Fibroblast of pulmonary artery (primary cell): ENCODE data around the gene CYLD.

Source experiments
- DNase-seq: peaks from one replicate; pipeline ENCODE4 v3.0.0-alpha.2; 2010; ENCODE audit warnings: low read depth
- H3K4me3 ChIP-seq: replicated peaks from 2 replicates; pipeline ENCODE4 v1.5.1; 2011; ENCODE audit warnings: low read depth, mild to moderate bottlenecking, control low read depth, low read length, moderate library complexity
- CTCF ChIP-seq: IDR thresholded peaks from 2 replicates; pipeline ENCODE4 v1.5.1; 2011; ENCODE audit warnings: mild to moderate bottlenecking, control low read depth, low read length, inconsistent platforms; ENCODE audit errors: missing control alignments

Gene CYLD

GRCh38 chr16:50762241-50762640 is 20.4 kb downstream of the CYLD start:
- no peak overlapping the region for H3K4me3 ChIP-seq
- no peak for TF ChIP-seq CTCF
- no peak for DNase-seq

DNA sequence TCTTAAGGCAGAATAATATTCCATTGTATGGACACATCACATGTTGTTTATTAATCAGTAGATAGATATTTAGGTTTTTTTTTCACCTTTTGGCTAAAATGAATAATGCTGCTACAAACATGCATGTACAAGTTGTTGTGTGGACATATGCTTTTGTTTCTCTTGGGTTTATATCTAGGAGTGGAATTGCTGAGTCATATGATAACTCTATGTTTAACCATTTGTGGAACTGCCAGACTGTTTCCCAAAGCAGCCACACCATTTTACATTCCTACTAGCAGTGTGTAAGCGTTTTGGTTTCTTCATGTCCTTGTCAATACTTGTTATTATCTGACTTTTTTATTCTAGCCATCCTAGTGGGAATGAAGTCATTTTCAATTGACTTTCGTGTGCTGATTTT is 21.3 kb downstream of the CYLD start:
- DNase-seq: peak; percentile 30
- H3K4me3 ChIP-seq: no peak overlapping the region

DNA sequence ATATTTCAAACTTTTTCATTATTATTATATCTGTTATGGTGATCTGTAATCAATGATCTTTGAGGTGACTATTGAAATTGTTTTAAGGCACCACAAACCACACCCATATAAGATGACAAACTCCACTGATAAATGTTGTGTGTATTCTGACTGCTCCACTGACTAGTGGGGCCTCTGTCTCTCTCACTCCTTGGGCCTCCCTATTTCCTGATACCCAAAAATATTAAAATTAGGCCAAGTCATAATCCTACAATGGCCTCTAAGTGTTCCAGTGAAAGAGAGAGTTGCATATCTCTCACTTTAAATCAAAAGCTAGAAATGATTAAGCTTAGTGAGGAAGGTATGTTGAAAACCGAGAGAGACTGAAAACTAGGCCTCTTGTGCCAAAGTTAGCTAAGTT is 23.4 kb downstream of the CYLD start:
- H3K4me3 ChIP-seq: no peak overlapping the region
- no peak for TF ChIP-seq CTCF
- DNase-seq: no peak

More for the DNA sequence above, 21.3 kb downstream of the CYLD start:
- no peak for TF ChIP-seq CTCF

DNA sequence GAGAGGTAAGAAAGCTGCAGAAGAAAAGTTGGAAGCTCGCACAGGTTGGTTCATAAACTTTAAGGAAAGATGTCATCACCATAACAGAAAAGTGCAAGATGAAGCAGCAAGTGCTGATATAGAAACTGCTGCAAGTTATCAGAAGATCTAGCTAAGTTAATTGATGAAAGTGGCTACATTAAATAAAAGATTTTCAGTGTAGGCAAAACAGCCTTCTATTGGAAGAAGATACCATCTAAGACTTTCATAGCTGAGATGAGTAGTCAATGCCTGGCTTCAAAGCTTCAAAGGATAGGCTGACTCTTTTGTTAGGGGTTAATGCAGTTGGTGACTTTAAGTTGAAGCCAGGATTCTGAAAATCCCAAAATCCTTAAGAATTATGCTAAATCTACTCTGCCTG is 24.0 kb downstream of the CYLD start:
- DNase-seq: no peak
- no peak overlapping the region for H3K4me3 ChIP-seq
- no peak for TF ChIP-seq CTCF

DNA sequence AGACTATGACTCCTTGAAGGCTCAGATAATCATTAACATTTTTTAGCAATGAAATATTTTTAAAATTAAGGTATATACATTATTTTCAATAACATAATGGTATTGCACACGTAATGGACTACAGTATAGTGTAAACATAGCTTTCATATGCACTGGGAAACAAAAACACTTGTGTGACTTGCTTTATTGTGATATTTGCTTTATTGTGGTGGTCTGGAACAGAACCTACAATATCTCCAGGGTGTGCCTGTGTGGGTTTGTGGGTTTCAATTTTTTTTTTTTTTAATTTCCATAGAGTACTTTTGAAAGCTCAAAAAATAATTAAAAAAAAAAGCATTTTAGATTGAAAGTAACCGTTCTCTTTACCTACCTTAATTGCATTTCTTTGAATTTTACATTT is 25.3 kb downstream of the CYLD start:
- TF ChIP-seq CTCF: no peak
- no peak for DNase-seq
- H3K4me3 ChIP-seq: no peak overlapping the region

GRCh38 chr16:50771366-50771765 is 29.5 kb downstream of the CYLD start:
- TF ChIP-seq CTCF: no peak
- no peak overlapping the region for H3K4me3 ChIP-seq
- DNase-seq: peak; percentile 26

GRCh38 chr16:50774405-50774804 is 32.5 kb downstream of the CYLD start:
- no peak for DNase-seq
- TF ChIP-seq CTCF: no peak
- no peak overlapping the region for H3K4me3 ChIP-seq
